CD4-positive, CD25-positive, alpha-beta regulatory T cell (primary cell): Measurements from ENCODE around the gene BEND3. TPM values are rescaled to one million over a fixed set of nuclear protein-coding genes. Genes with fewer than 3 reads are reported as not detected.

Experiments
- ATAC-seq, 2 donors: fragments of 150-1000 bp; cut with Tn5 transposase; one replicate each; pipeline ENCODE4 v1.10.0; 2021; ENCODE audit warnings: low read depth in 2 of 2, moderate number of reproducible peaks in 2 of 2, moderate library complexity in 1 of 2
- DNase-seq, 3 donors: peaks; one replicate each; pipeline versions ENCODE4 v3.0.0 to v3.0.0-alpha.2; 2012 to 2022; ENCODE audit warnings: mixed read lengths in 1 of 3
- H3K27ac ChIP-seq: one replicate; pipeline ENCODE4 v1.7.0; 2013; ENCODE audit warnings: mild to moderate bottlenecking, low read length; ENCODE audit not compliant: insufficient read depth, poor library complexity, severe bottlenecking
- H3K27me3 ChIP-seq: one replicate; pipeline ENCODE4 v1.7.0; 2013; ENCODE audit warnings: low read length; ENCODE audit not compliant: control insufficient read depth, insufficient read depth
- H3K36me3 ChIP-seq: one replicate; pipeline ENCODE4 v1.7.0; 2013; ENCODE audit warnings: mild to moderate bottlenecking, low read length, moderate library complexity; ENCODE audit not compliant: control insufficient read depth, insufficient read depth
- H3K4me1 ChIP-seq: 2 replicates; pipeline ENCODE4 v1.7.0; 2013; ENCODE audit warnings: mild to moderate bottlenecking, low read length; ENCODE audit not compliant: insufficient read depth, control insufficient read depth, poor library complexity, severe bottlenecking
- H3K4me3 ChIP-seq: one replicate; pipeline ENCODE4 v1.7.0; 2013; ENCODE audit warnings: low read depth, mild to moderate bottlenecking, low read length, moderate library complexity
- H3K9me3 ChIP-seq, 2 experiments: 1 replicate in 1 of 2; 2 replicates in 1 of 2; pipeline ENCODE4 v1.7.0; 2013; ENCODE audit warnings: low read length in 2 of 2, mild to moderate bottlenecking in 1 of 2, moderate library complexity in 1 of 2; ENCODE audit not compliant: control insufficient read depth in 2 of 2
- H3K27ac Mint-ChIP-seq, 3 donors: one replicate each; pipeline ENCODE4 v1.8.0; 2020 to 2022; ENCODE audit warnings: mild to moderate bottlenecking in 3 of 3, mixed read lengths in 3 of 3, moderate library complexity in 2 of 3
- H3K27me3 Mint-ChIP-seq: one replicate; pipeline ENCODE4 v1.8.0; 2022; ENCODE audit warnings: mild to moderate bottlenecking, mixed read lengths
- H3K36me3 Mint-ChIP-seq: one replicate; pipeline ENCODE4 v1.8.0; 2020; ENCODE audit warnings: mixed read lengths
- H3K4me1 Mint-ChIP-seq, 4 donors: one replicate each; pipeline ENCODE4 v1.8.0; 2020 to 2022; ENCODE audit warnings: mixed read lengths in 4 of 4, mild to moderate bottlenecking in 1 of 4
- H3K4me3 Mint-ChIP-seq, 4 donors: one replicate each; pipeline ENCODE4 v1.8.0; 2020 to 2022; ENCODE audit warnings: mild to moderate bottlenecking in 4 of 4, mixed read lengths in 4 of 4, moderate library complexity in 3 of 4
- H3K9me3 Mint-ChIP-seq, 7 donors: one replicate each; pipeline ENCODE4 v1.8.0; 2020 to 2022; ENCODE audit warnings: mixed read lengths in 7 of 7, mild to moderate bottlenecking in 3 of 7, moderate library complexity in 2 of 7
- polyA plus RNA-seq, 4 donors: library from polyadenylated mRNA; unstranded; fragments of 300-500 nt; fragmentation: Illumina TruSeq; gene quantifications; one replicate each; pipeline ENCODE4 v1.2.3, GENCODE V29; 2021
- total RNA-seq: library from RNA; stranded (reverse); gene quantifications from one replicate; pipeline ENCODE4 v1.2.3, GENCODE V29; 2022

The BEND3 gene
- total and polyA plus RNA-seq, 5 donors from 2014 or later: 0.05 to 0.89 (median 0.26) TPM

DNA sequence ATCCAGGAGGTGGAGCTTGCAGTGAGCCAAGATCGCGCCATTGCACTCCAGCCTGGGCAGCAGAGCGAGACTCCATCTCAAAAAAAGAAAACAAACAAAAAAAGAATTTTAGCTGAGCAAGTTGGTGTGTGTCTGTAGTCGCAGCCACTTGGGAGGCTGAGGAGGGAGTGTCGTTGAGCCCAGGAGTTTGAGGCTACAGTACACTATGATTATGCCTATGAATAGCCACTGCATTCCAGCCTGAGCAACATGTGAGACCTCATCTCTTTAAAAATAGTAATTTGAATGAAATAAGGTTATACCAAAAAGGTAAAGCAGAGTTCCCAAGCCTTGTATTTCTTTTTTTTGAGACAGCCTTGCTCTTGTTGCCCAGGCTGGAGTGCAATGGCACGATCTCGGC lies 67.5 kb downstream of the BEND3 start:
- no peak overlapping the region for H3K4me3 Mint-ChIP-seq
- peaks cover 15% of the 10 kb centered on the region for H3K36me3 ChIP-seq
- H3K9me3 Mint-ChIP-seq: no peaks in the 10 kb centered on the region
- no peak overlapping the region for H3K4me3 ChIP-seq
- H3K4me1 ChIP-seq: no peaks in the 10 kb centered on the region
- H3K27ac ChIP-seq: no peak overlapping the region
- DNase-seq: no peak
- no peaks in the 10 kb centered on the region for H3K9me3 ChIP-seq
- ATAC-seq: no peak
- H3K27ac Mint-ChIP-seq: no peak overlapping the region
- no peaks in the 10 kb centered on the region for H3K27me3 ChIP-seq
- H3K4me1 Mint-ChIP-seq: peaks cover 0 to 5% (median 2%) of the 10 kb centered on the region in 4 donors
- H3K36me3 Mint-ChIP-seq: peaks cover 31% of the 10 kb centered on the region
- no peaks in the 10 kb centered on the region for H3K27me3 Mint-ChIP-seq

DNA sequence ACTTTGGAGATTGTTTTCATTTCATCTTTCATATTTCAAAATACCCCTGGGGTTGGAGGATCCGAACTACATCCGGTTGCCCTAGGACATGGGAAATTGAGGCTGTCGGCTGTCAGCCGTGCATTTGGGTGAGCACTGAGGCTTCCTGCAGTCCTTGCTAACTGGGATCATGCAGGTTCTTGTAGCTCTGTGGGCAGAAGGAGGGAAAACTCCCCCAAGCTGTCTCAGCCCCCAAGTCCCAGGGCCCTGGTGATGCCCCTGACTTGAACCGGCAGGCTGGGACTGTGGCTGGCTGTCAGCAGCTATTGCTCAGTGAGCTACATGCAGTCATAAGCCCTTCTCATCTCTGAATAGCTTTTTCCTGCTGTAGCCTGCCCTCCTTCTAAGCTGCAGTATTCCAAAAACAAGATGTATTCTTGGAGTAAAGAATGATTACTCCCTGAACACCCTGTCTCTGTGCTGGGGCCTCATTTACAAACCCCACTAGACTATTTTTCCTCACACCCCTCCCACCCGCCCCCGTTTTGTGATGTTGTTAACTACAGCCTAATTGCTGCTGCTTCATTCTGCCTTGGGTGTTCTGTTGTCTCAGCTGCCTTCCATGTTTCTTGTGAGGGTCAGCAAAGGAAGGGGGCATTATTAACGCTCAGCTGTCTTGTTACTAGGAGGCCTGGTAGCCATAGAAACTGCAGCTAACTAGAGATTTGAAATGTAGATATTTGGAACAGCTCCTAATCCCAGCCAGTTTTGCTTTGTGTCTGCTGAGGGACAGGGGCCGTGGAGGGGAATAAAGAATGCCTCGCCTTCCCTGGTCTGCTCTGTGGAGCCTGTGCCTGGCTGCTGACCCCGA lies 69.3 kb downstream of the BEND3 start:
- no peak overlapping the region for H3K27ac Mint-ChIP-seq
- no peaks in the 10 kb centered on the region for H3K27me3 ChIP-seq
- no peak overlapping the region for H3K4me3 Mint-ChIP-seq
- no peak overlapping the region for H3K4me3 ChIP-seq
- no peaks in the 10 kb centered on the region for H3K9me3 ChIP-seq
- no peaks in the 10 kb centered on the region for H3K4me1 ChIP-seq
- DNase-seq (no peak), ATAC-seq (no peak)
- H3K36me3 Mint-ChIP-seq: peaks cover 25% of the 10 kb centered on the region
- peaks cover 15% of the 10 kb centered on the region for H3K36me3 ChIP-seq
- no peaks in the 10 kb centered on the region for H3K9me3 Mint-ChIP-seq
- no peaks in the 10 kb centered on the region for H3K27me3 Mint-ChIP-seq
- no peak overlapping the region for H3K27ac ChIP-seq
- peaks cover 0 to 5% (median 3%) of the 10 kb centered on the region in 4 donors for H3K4me1 Mint-ChIP-seq

DNA sequence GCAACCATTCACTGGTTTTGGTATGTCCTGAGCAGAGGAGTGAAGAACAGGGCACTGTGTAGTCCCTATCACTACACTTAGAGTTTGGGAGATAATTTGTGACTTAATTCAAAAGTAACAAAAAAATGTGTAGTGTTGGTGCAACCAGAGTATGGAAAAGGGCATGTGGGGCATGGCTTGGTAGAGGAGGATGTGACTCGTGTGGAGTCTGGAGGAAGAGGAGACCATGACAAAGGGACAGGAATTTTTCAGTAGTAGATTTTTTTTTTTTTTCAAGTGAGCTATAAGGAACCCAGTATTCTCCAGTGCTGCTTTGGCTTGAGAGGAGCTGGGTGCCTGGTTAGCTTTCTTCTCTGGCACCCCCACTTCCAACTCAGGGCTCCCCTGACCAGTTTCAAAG lies 82.2 kb downstream of the BEND3 start:
- Histone ChIP-seq H3K4me3 (no peak overlapping the region), H3K9me3 (no peaks in the 10 kb centered on the region), H3K27me3 (no peaks in the 10 kb centered on the region), H3K36me3 (peaks cover 3% of the 10 kb centered on the region), H3K4me1 (peaks cover 17% of the 10 kb centered on the region), H3K27ac (no peak overlapping the region)
- DNase-seq (no peak), ATAC-seq (no peak)
- Mint-ChIP-seq H3K4me1 (peaks cover 18 to 51% (median 35%) of the 10 kb centered on the region in 4 donors), H3K4me3 (peak overlapping the region in 1 of 4 donors; percentile 49), H3K27ac (peak overlapping the region in 2 of 3 donors; percentile 33 to 47), H3K36me3 (peaks cover 24% of the 10 kb centered on the region), H3K27me3 (no peaks in the 10 kb centered on the region), H3K9me3 (peaks cover 0 to 3% (median 0%) of the 10 kb centered on the region in 7 donors)

DNA sequence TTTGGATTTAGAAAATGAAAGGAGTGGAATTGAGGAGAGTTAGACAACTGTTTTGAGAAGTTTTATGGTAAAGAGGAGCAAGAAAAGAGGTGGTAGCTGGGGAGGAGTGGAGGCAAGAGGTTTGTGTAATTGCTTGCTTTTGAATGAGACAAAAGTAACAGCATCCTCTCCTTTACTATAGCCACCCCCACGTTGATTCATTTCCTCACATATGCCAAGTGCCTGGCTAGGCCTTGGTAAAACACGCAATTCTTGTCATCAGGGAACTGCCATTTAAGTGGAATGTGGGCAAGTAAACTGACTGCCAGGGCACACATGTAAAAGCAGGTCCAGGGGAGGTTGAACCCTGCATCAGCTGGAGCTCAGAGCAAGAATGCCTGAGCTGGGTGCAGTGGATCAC lies 83.3 kb downstream of the BEND3 start:
- H3K36me3 Mint-ChIP-seq: peaks cover 24% of the 10 kb centered on the region

DNA sequence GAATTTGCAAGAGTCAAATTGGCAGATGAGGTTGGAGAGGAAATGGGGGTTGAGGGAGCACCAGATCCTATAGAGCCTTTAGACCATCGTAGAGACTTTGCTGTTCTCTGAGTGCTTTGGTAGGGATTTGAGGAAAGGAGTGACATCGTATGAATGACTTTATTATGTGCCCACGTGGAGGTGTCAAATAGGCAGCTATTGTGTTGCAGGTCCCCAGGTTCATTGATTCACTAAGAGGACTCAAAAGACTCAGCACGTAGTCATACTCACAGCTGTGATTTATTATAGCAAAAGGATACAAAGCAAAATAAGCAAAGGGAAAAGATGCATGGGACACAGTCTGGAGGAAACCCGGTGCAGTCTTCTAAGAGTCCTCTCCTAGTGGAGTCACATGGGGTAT lies 85.2 kb downstream of the BEND3 start:
- peaks cover 0 to 3% (median 0%) of the 10 kb centered on the region in 7 donors for H3K9me3 Mint-ChIP-seq
- peak overlapping the region in 3 of 4 donors; percentile 89 to 98 (median 98) for H3K4me3 Mint-ChIP-seq
- H3K27me3 Mint-ChIP-seq: no peaks in the 10 kb centered on the region
- no peak for DNase-seq
- H3K27ac Mint-ChIP-seq: peak overlapping the region in 1 of 3 donors; percentile 56
- no peak overlapping the region for H3K27ac ChIP-seq
- no peak for ATAC-seq
- peaks cover 3% of the 10 kb centered on the region for H3K36me3 ChIP-seq
- peaks cover 20% of the 10 kb centered on the region for H3K36me3 Mint-ChIP-seq
- no peaks in the 10 kb centered on the region for H3K27me3 ChIP-seq
- H3K4me1 Mint-ChIP-seq: peaks cover 18 to 48% (median 36%) of the 10 kb centered on the region in 4 donors
- no peak overlapping the region for H3K4me3 ChIP-seq
- H3K9me3 ChIP-seq: no peaks in the 10 kb centered on the region
- H3K4me1 ChIP-seq: peaks cover 17% of the 10 kb centered on the region

More for the DNA sequence above, 83.3 kb downstream of the BEND3 start:
- Mint-ChIP-seq H3K9me3 (peaks cover 0 to 3% (median 0%) of the 10 kb centered on the region in 7 donors), H3K4me3 (no peak overlapping the region), H3K27me3 (no peaks in the 10 kb centered on the region), H3K4me1 (peaks cover 18 to 51% (median 35%) of the 10 kb centered on the region in 4 donors), H3K27ac (no peak overlapping the region)
- H3K36me3 ChIP-seq: peaks cover 3% of the 10 kb centered on the region
- no peak overlapping the region for H3K27ac ChIP-seq
- H3K4me3 ChIP-seq: no peak overlapping the region
- ATAC-seq: no peak
- no peaks in the 10 kb centered on the region for H3K9me3 ChIP-seq
- H3K27me3 ChIP-seq: no peaks in the 10 kb centered on the region
- no peak for DNase-seq
- peaks cover 17% of the 10 kb centered on the region for H3K4me1 ChIP-seq

DNA sequence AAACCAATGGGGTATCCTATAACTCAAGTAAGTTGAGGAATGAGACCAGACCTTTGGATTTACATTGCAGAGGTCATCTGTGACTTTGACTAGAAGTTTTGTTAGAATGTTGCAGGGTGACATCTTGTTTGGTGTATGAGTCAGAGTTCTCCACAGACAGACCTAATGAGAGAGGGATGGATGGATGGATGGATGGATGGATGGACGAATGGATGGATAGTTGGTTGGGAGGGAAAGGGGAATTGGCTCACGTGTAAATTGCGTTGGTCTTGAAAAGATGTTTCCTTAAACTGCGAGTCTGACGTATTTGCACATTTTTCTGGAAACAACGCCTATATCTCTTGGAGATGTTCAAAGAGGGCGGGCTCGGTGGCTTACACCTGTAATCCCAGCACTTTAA lies 88.3 kb downstream of the BEND3 start:
- peaks cover 13 to 32% (median 23%) of the 10 kb centered on the region in 4 donors for H3K4me1 Mint-ChIP-seq
- ATAC-seq (no peak), DNase-seq (no peak)
- peaks cover 14% of the 10 kb centered on the region for H3K36me3 Mint-ChIP-seq
- peak overlapping the region; percentile 89 to 98 (median 94) for H3K4me3 Mint-ChIP-seq
- H3K4me3 ChIP-seq: no peak overlapping the region
- H3K36me3 ChIP-seq: no peaks in the 10 kb centered on the region
- peaks cover 0 to 1% (median 0%) of the 10 kb centered on the region in 7 donors for H3K9me3 Mint-ChIP-seq
- H3K27ac Mint-ChIP-seq: peak overlapping the region in 1 of 3 donors; percentile 10
- no peaks in the 10 kb centered on the region for H3K9me3 ChIP-seq
- peaks cover 17% of the 10 kb centered on the region for H3K4me1 ChIP-seq
- H3K27ac ChIP-seq: no peak overlapping the region
- no peaks in the 10 kb centered on the region for H3K27me3 ChIP-seq
- peaks cover under 1% of the 10 kb centered on the region for H3K27me3 Mint-ChIP-seq

DNA sequence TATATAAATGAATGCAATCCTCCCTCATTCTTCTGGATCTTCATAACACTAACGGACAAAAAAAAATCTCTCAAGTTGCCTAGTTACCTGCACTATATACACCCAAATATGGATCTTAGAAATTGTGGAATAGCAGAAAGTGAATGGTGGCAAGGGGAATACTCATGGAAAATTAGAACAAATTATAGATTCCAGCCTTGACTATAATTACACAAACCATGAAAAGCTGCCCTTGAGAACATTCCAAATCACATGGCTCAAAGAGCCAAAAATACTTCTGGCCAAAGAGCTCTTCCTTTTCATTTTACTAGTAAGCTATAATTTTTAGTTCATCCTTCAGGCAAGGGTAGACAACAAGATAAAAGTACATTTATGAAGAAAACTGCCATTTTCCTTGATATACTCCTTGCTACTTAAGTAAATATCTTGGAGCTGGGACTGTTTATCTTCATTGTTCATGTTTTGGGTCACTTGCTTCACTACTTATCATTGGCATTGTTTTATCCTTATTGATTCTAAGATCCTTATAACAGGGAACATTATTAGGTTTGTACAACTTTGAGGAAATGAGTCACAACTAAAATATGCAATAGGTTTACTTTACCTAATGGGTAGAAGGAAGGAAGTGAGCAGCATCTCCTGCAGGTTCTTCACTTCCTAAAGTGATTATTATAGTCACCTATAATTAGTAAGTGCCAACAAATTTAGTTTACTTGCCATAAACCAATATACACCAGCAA lies 93.7 kb downstream of the BEND3 start:
- Histone ChIP-seq H3K4me3 (no peak overlapping the region), H3K27me3 (no peaks in the 10 kb centered on the region), H3K36me3 (no peaks in the 10 kb centered on the region), H3K27ac (no peak overlapping the region), H3K4me1 (no peaks in the 10 kb centered on the region), H3K9me3 (no peaks in the 10 kb centered on the region)
- no peak for ATAC-seq
- peaks cover 0 to 6% (median 0%) of the 10 kb centered on the region in 4 donors for H3K4me1 Mint-ChIP-seq
- H3K36me3 Mint-ChIP-seq: no peaks in the 10 kb centered on the region
- H3K27me3 Mint-ChIP-seq: peaks cover 11% of the 10 kb centered on the region
- DNase-seq: no peak
- H3K4me3 Mint-ChIP-seq: peak overlapping the region in 1 of 4 donors; percentile 45
- no peaks in the 10 kb centered on the region for H3K9me3 Mint-ChIP-seq
- H3K27ac Mint-ChIP-seq: peak overlapping the region in 1 of 3 donors; percentile 68
